CD1c-positive myeloid dendritic cell (primary cell): ENCODE results near the gene SAV1.
A peak's percentile ranks its signal among the peaks of the same experiment; 100 is the strongest.
"Not testable (repeated sequence)": the region's sequence is repeated elsewhere in the genome, so short reads cannot be mapped to it uniquely, and the experiment has no call there.

Source experiments
- DNase-seq: peaks from one replicate; pipeline ENCODE4 v3.0.0-alpha.2; 2016; ENCODE audit errors: extremely low spot score

Gene SAV1

DNA sequence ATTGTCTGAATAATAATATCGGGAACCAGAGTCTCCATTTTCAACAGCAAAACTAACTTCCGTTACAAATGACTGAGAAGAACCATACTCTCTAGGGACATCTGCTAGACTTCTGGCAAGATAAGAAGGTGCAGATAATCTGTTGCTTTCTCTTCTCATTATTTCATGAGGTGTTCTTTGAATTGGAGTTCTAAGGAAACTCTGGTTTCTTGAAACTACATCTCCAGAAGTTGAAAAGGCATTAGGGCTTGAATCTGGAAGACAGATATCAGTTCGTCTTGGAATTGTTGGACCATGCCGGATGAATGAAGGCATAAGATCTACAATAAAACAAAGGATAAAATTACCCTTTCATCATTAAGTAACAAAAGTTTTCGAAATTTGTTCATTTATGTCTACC is 2.8 kb downstream of the SAV1 start:
- not testable (repeated sequence) for DNase-seq

DNA sequence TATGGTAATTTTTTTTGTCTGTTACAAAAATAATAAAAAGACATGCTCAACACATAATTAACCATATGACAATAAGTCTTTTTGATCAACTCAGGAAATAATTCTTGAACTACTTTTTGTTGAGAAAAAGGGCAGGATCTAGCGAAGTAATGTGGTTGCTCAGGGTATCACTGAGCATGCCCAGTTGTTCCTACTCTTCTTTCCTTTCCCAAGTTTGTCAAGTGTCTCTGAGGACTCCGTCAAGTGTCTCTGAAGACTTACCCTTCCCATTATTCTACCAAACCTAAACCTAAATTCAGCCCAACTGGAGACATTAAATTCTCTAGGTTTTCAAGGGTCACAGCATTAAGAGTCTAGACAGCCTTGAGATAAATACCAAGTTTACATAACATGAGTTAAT is 3.5 kb downstream of the SAV1 start:
- DNase-seq, result not testable (repeated sequence)

DNA sequence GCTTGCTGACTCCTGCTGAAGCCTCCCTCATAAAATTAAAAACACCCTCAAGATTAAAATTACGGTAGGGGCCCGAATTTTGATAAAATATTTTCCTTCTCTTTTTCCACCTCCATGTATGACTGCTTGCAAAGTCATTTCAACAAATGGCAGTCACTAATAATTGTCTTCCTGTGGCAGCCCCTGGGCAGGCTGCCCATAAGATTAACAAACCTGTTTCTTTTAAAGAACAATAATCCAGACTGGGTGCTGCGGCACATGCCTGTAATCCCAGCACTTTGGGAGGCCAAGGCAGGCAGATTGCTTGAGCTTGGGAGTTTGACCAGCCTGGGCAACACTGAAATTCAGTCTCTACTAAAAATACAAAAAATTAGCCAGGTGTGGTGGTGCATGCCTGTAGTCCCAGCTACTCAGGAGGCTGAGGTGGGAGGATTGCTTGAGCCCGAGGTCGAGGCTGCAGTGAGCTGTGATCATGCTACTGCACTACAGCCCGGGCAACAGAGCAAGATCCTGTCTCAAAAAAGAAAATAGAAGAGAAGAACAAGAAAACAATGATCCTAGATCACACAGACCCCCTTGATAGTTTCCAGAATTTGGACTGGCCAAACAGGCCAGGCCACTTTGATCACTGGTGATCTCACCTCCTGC is 8.7 kb downstream of the SAV1 start:
- no peak for DNase-seq

DNA sequence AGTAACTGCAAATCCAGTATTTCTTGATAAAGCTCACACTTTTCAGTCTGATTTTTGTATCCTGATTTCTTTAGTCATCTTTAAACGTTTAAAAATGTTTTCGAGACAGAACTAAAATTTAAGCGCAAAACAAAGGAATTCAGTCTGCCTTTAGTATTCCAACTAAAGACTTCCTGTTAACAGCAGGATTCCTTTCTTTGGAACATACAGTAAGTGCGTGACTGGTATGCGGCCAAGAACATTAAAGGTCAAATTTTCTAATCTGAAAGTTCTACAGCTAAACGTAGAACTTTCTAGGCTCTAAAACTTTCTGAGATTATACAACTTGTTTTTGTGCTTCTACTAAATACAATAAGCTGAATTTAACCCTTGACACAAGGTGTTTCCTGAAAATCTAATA is 9.9 kb downstream of the SAV1 start:
- DNase-seq, result no peak

DNA sequence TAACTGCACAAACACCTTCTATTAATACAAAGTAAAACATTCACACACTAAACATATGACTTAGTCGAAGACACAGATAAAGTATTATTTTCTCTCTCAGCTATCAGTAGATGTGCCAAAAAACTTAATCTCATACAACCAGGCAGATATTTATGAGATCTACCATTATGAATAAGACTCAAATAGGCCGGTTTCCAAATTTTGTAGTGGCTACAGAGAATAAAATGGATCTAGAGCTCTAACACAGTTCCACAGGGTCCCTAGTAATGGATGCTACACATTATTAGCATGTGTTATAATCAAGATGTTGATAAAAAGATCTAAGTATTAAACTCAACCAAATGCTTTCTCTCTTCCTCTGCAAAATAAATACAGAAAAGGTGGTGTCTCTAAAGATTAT is 10.4 kb downstream of the SAV1 start:
- DNase-seq, result no peak

DNA sequence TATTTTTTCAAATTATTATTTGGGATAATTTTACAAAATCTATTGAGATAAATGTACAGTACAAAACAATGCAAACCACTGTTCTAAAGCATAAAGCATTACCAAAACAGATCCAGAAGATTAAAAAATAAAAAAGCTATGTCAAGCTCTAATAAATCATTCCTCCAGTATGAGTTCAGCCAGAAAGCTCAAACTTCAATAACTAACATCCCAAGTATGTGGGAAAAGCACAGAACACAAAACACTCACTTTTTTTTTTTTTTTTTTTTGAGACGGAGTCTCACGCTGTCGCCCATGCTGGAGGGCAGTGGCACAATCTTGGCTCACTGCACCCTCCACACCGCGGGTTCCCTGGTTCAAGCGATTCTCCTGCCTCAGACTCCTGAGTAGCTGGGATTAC is 11.3 kb downstream of the SAV1 start:
- DNase-seq, result no peak

DNA sequence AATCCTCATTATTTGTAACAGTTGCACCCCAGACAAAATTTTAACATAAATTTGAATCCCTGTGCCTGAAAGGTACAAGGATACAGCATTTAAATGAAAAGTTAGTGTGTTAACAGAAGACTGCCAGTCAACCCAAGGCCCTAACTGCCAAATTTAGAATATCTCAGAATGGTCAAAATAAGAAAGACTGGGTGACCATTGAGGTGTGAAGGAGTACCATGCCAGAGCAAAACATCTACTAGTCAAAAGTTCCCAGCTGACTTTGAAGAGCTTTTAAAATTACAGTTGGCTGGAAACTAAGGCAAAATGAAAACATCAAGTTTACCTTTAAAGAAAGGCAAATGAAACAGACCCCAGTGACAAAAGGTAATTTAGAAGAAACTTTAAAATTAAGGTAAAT is 18.4 kb downstream of the SAV1 start:
- no peak for DNase-seq

DNA sequence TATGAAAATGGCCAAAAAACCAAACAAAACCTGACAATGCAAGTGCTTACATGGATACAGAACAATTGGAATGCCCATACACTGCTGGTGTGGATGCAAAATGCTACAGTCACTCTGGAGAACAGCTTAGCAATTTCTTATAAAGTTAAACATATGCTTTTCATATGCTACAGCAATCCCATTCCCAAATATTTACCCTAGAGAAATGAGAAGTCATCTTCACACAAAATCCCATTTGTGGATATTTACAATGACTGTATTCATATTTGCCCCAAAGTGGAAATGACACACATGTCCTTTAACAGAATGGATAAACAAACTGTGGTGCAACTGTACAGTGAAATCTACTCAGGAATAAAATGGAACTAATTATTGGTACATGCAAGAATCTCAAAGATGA is 20.4 kb downstream of the SAV1 start:
- no peak for DNase-seq

DNA sequence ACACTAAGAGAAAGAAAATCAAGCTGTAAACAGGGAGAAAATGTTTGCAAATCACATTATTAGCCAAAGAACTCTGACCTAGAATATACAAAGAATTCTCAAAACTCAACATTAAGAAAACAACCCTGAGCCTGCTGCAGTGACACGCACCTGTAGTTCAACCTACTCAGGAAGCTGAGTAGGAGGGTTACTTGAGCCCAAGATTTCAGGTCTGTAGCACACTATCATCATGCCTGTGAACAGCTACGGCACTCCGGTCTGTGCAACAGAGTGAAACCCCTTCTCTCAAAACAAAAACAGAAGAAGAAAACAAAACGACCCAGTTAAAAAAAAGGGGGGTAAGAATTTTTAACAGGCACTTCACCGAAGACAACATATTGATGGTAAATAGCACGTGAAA is 20.8 kb downstream of the SAV1 start:
- no peak for DNase-seq

DNA sequence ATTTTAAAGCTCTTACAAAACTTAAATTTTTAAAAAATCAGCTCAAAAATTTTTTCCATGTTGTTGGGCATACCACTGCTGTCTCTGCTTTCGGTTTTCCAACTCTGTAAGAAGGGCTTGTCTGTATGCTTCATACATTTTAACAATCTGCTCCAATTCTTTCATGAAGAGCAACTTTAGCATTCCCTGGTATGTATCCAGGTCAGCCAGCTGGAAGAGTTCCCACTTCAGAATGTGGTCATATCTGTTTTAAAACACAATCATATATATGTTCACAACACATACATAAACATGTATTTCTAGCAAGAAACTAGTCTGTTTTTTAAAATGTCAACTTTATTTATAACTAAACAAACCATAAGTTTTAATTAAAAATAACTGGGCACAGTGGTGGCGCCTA is 33.0 kb downstream of the SAV1 start:
- no peak for DNase-seq

DNA sequence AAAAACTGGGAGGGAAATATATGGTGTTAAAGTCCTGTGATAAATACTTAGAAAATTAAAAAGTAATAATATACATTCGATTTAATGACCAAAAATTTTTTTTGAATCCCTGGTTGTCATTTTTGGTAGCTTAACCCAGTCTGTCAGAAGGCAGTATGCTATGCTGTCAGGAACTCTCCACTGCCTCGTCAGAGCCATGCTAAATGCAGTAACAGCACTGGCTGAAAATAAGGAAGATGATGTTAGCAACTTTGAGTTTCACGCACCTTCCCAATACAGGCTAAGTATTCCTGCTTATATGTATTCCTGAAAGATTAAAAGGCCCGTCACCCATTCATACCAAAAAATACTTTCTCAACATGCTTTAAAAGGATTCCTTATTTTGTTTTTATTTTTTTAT is 34.2 kb downstream of the SAV1 start:
- DNase-seq, result no peak

DNA sequence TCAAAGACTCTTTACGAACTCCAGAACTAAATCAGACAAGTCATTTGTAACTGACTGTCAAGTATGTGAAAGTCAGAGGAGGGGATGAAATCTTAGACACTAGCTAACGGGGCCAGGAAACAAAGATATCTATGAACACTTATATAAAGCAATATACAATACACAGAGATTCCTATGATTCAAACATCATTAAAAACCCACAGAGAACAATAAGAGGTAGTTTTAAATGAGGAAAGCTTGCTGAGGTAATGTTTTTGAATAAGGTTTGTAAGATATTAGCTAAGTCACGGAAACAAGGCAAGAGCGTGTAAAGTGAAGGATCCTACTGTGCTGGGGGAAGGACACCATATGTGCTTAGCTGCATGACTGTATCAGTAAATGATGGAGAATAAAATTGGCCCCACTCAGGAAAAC is 36.7 kb downstream of the SAV1 start:
- no peak for DNase-seq

DNA sequence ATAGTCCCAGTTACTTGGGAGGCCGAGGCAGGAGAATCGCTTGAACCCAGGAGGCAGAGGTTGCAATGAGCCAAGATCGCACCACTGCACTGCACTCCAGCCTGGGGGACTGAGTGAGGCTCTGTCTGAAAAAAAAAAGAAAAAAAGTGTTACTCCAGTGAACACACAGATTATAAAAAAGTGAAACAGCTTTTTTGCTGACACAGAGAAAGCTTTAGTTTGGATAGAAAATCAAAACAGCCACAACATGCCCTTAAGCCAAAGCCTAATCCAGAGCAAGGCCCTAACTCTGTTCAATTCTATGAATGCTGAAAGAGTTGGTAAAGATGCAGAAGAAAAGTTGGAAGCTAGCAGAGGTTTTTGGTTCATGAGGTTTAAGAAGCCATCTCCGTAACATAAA is 43.2 kb downstream of the SAV1 start:
- DNase-seq, result not testable (repeated sequence)

DNA sequence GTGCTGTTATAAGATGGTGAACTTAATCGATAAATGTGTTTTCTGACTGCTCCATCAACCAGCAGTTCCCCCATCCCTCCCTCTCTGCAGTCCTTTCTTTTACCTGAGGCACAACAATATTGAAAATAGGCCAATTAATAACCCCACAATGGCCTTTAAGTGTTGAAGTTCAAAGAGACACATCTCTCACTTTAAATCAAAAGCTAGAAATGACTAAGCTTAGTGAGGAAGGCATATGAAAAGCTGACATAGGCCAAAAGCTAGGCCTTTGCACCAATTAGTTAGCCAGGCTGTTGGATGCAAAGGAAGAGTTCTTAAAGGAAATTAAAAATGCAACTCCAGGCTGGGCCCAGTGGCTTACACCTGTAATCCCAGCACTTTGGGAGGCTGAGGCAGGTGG is 43.7 kb downstream of the SAV1 start:
- no peak for DNase-seq

DNA sequence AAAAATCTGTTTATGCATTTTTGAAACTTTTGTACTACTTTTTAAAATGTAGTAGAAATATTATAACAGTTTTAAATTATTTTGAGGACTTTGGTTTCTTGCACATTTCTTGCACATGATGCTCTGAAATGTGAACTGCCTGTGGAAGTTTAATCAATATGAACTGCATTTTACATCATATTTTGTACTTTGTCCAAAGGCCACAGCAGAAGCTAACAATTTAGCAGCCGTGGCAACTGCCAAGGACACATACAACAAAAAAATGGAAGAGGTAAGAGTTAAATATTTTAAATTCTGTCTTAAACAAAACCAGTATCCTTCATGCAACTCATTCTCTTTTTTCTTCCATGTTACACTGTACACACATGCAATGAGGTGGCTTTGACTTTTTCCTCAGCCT is 45.1 kb downstream of the SAV1 start:
- DNase-seq, result no peak

DNA sequence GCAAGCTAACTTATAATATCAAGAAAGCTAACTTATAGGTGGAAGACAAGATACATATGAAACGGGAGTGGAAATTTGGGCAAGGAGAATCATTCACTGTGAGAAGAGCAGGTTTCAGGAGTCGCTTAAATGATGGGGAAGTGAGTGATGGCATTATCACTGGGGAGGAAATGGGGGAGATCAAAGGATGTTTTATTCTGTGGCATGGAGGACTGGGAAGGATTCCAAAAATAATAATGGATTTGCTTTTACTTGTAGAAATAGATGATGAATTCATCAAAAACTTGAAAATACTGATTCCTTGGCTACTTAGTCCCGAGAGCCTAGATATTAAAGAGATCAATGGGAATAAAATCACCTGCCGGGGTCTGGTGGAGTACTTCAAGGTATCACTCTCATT is 47.8 kb downstream of the SAV1 start:
- no peak for DNase-seq

DNA sequence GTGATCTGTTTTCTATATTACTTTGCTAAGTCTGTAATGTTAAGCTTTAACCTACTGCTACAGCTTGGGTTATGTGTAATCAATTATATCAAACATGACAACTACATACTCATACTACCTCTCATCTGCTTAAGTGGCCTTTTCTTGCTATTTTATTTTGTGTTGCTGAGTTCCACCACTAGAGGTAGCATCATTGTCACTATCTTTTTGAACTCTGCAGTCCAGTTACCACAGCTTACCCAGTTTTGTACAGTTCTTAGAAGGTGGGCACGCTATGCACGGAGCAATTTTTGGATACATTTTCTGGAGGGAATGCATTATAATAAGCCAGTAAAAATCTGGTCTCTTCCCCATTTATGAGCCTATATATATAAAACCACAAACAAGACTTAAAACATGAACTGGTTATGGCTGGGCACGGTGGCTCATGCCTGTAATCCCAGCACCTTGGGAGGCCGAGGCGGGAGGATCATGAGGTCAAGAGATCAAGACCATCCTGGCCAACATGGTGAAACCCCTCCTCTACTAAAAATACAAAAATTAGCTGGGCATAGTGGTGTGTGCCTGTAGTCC is 48.5 kb downstream of the SAV1 start:
- peak; percentile 19 for DNase-seq

DNA sequence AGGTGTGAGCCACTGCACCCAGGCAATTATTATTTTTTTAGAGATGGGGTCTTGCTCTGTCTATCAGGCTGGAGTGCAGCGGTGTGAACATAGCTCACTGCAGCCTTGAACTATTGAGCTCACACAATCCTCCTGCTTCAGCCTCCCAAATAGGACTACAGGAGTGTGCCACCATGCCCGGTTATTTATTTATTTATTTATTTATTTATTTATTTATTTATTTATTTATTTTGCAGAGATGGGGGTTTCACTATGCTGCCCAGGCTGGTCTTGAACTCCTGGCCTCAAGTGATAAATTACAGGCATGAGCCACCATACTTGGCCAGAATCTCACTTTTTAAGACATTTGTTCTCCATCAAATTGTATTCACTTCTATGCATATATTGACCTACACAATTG is 51.8 kb downstream of the SAV1 start:
- no peak for DNase-seq

DNA sequence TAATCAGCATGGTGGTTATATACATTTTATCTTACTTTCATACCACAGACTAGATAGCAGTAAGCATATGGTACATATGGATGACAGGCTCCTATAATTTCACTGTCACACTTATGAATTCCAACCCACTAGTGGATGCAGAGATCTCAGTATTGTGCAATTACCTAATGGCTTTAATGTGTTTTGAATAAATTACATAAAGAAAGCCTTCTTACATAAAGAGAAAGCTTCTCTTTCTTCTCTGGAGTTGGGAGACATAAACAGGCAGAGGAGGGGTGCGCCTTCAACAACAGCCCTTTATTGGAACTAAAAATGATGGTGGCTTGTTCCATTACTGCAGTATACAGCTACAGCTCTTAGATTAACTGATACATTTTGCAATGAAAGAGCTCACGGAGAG is 52.6 kb downstream of the SAV1 start:
- no peak for DNase-seq

DNA sequence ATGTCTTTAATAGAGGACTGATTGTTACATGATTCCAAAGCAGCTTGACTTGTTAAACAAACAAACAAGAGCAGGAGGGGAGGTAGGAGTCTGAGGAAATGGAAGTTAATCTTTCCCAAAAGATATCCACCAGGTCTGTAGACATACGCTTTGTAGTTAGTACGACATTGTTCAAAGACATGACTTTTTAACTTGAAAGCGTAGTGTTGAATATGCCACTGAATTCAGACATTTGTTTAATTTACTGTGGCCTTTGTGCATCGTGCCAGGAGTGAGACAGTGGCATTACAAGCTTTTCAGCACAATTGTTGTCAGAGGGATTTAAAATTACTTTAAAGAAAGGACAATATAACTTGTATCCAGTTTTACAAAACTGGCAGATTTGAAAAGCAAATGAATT is 53.0 kb downstream of the SAV1 start:
- DNase-seq, result no peak

DNA sequence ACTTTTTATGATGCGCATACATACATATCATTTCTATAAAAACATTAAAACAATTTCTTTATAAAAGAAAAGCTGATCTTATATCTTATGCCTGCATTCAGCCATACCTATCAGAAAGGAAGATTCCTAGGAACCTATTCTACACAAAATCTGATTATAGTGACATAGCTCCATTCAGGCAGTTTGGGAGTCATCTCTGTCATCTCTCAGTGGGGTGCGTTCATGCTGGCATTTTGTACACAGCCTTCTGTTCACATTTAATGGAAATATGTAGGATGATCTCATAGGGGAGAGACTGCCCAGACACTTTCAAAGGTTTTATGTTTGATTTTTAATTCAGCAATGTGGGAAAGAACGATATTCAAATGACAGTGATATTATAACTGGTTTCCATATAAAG is 55.3 kb downstream of the SAV1 start:
- DNase-seq, result no peak

DNA sequence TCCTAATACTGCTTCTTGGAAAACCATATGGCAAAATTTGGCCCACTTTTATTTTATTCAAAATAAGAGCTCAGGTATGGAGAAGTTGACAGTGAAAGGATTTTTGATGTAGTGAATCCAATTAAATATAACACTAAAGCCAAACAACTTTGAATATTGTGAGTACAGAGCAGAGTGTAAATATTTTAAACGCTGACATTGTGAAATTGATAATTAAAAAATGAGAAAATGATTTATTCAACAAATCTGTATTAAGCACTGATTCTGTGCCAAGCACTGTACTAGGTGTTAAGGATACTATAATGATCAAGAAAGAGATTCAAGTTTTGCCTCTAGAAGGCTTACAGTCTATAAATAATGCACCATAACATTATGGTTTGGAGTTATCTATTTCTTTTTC is 57.6 kb downstream of the SAV1 start:
- DNase-seq, result no peak

DNA sequence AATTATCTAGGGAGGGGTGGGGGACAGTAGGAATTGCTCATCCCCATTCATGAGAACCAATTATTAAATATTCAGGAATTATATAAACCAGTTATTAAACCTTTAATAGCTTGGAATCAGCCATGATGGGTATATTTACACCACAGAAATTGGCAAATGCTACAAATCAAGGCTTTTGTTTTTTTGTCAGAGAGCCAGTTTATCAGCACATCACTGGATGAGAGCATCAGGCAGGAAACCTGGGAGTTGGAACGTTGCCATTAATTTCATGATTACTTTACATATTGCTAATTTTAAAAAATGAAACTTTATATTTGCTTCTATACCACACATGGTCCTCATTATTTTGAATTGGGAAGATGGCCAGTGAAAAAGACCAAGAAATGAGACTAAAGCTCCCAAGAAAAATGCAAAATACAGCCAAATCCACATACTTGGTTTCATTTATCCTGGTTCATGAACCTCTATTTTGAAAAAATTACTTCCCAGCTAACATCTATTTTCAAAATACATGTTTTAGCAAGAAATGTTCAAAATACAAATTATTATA is 59.7 kb downstream of the SAV1 start:
- no peak for DNase-seq

DNA sequence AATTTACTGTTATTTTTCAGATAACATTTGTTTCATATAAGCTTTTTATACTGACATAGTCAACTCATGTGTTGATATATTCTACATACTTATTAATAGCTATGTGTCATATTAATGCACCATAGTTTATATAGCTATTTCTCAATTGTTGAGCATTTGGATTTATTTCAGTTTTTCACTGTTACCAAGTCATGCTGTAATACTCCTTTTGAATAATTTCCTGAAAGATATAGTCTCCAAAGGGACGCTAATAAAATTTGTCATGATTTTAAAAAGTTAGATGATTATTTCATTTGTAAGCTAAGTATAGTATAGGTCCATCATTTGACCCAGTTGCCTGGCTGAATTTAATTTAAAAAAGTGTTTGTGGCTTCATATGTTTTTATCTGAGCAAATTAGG is 60.3 kb downstream of the SAV1 start:
- no peak for DNase-seq
